Sigmoid colon (tissue), 4 donors: ENCODE results near the gene KRT72.

Experiments used
- POLR2A ChIP-seq, 2 donors: fragments of 450-650 bp; IDR thresholded peaks; one replicate each; pipeline ENCODE4 v1.6.1; 2016; ENCODE audit warnings: antibody characterized with exemption in 2 of 2, mild to moderate bottlenecking in 2 of 2, moderate library complexity in 2 of 2
- POLR2AphosphoS5 ChIP-seq, 4 donors: sonication (generic); formaldehyde crosslinking; IDR thresholded peaks; one replicate each; pipeline ENCODE4 v1.6.1; 2017; ENCODE audit warnings: antibody characterized with exemption in 4 of 4
- TF ChIP-seq, protein P1 (sequence below), 4 experiments: fragments of 450-650 bp in 3 of 4; fragments of 200-600 bp in 1 of 4; IDR thresholded peaks; one replicate each; pipeline ENCODE4 v1.5.1; 2016 to 2019; ENCODE audit warnings: antibody characterized with exemption in 4 of 4, mild to moderate bottlenecking in 3 of 4, moderate library complexity in 2 of 4

DNA sequence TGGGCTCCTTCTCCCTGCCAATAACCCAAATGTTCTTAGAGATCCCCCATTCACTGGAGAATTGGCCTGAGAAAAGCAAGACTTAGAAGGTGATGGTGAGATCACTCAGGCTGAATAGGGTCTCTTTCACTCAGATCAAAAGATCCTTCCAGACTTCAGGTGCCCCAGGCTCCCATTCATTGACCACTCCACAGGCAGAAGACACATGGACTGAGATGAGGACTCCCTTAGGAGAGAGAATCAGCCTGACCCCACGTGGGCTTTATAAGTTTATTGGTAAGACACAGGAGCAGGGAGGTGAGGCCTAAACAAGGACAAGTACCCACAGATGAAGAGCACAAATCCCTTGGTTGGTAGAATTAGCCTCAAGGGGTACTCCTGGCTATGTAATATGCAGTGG is 6.1 kb upstream of the KRT72 start:
- TF ChIP-seq, protein P1, sequence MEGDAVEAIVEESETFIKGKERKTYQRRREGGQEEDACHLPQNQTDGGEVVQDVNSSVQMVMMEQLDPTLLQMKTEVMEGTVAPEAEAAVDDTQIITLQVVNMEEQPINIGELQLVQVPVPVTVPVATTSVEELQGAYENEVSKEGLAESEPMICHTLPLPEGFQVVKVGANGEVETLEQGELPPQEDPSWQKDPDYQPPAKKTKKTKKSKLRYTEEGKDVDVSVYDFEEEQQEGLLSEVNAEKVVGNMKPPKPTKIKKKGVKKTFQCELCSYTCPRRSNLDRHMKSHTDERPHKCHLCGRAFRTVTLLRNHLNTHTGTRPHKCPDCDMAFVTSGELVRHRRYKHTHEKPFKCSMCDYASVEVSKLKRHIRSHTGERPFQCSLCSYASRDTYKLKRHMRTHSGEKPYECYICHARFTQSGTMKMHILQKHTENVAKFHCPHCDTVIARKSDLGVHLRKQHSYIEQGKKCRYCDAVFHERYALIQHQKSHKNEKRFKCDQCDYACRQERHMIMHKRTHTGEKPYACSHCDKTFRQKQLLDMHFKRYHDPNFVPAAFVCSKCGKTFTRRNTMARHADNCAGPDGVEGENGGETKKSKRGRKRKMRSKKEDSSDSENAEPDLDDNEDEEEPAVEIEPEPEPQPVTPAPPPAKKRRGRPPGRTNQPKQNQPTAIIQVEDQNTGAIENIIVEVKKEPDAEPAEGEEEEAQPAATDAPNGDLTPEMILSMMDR (IDR thresholded peaks at IDR 0.05) = no peak
- TF ChIP-seq POLR2A (IDR thresholded peaks at IDR 0.05) (no peak), POLR2AphosphoS5 (IDR thresholded peaks at IDR 0.05) (no peak)
